ENCODE data around the gene PDE4C. TPM values are rescaled to one million over a fixed set of nuclear protein-coding genes. Genes with fewer than 3 reads are reported as not detected.

The PDE4C gene
- total and polyA plus RNA-seq, 10 of the 15 experiments (the other 5 are each of a cell fraction or from before 2014, with no cell fraction given) = 0.08 to 0.73 (median 0.34) TPM

GRCh38 chr19:18192673-18193387, 33.4 kb downstream of the PDE4C start, which contains the start of gene MPV17L2 (continued):
- TF ChIP-seq CUX1 (IDR thresholded peaks at IDR 0.05; ENCODE audit: insufficient replicate concordance, low read depth, low read length) = no peak
- no peak for TF ChIP-seq BRCA1 (IDR thresholded peaks at IDR 0.05; ENCODE audit: low read depth, low read length)
- no peak; the same call in 1 of the 2 replicates for TF ChIP-seq CBFB (IDR thresholded peaks at IDR 0.05; ENCODE audit: low read depth)
- 0 out of 4 replicates have a peak, but pooled peaks of 1 of the 2 experiments have one; percentile 8 for TF ChIP-seq EP300 (IDR thresholded peaks at IDR 0.05; ENCODE audit: borderline replicate concordance in 1 of 2, control insufficient read depth in 1 of 2, low read depth in 2 of 2, low read length in 2 of 2)
- TF ChIP-seq RAD51 (IDR thresholded peaks at IDR 0.05) = peak; percentile 10; the same call in 1 of the 2 replicates
- TF ChIP-seq CHD1 (IDR thresholded peaks at IDR 0.05; ENCODE audit: low read depth, low read length) = no peak
- TF ChIP-seq RBBP5 (conservative IDR thresholded peaks at IDR 0.05) = no peak
- no peak for TF ChIP-seq NRF1 (conservative IDR thresholded peaks at IDR 0.05; ENCODE audit: low read depth, low read length)
- TF ChIP-seq WRNIP1 (IDR thresholded peaks at IDR 0.05; ENCODE audit: borderline replicate concordance, low read depth, low read length) = no peak
- TF ChIP-seq ZSCAN29 (IDR thresholded peaks at IDR 0.05) = no peak
- TF ChIP-seq ATF3 (IDR thresholded peaks at IDR 0.05; ENCODE audit: borderline replicate concordance, extremely low read depth, low read depth, low read length) = 0 out of 2 replicates have a peak, but pooled peaks have one; percentile 18
- no peak; the same call in 1 of the 2 replicates for TF ChIP-seq SREBF2 (IDR thresholded peaks at IDR 0.05; ENCODE audit: low read length)
- peak; percentile 60 for TF ChIP-seq BACH1 (IDR thresholded peaks at IDR 0.05; ENCODE audit: borderline replicate concordance)
- TF ChIP-seq FOXK2 (IDR thresholded peaks at IDR 0.05) = peak; percentile 36; the same call in 1 of the 2 replicates
- TF ChIP-seq POU2F2 (IDR thresholded peaks at IDR 0.05; ENCODE audit: borderline replicate concordance, low read depth, low read length) = 0 out of 3 replicates have a peak, but pooled peaks have one; percentile 0
- TF ChIP-seq ESRRA (IDR thresholded peaks at IDR 0.05; ENCODE audit: low read length) = peak; percentile 65; the same call in 1 of the 2 replicates
- peak in 1 of 2 experiments; percentile 63; a peak in 1 of 4 replicates for TF ChIP-seq CEBPB (IDR thresholded peaks at IDR 0.05; ENCODE audit: borderline replicate concordance in 1 of 2, low read depth in 2 of 2, low read length in 2 of 2)
- peak; percentile 87 for TF ChIP-seq HDGF (IDR thresholded peaks at IDR 0.05)
- TF ChIP-seq NR2C1 (IDR thresholded peaks at IDR 0.05) = no peak
- TF ChIP-seq SMC3 (IDR thresholded peaks at IDR 0.05; ENCODE audit: borderline replicate concordance, low read length) = no peak
- peak; percentile 100 for TF ChIP-seq SP1 (IDR thresholded peaks at IDR 0.05; ENCODE audit: low read depth, low read length)
- TF ChIP-seq SIX5 (IDR thresholded peaks at IDR 0.05; ENCODE audit: low read depth, low read length, severe bottlenecking) = no peak
- no peak for TF ChIP-seq NFIC (IDR thresholded peaks at IDR 0.05; ENCODE audit: low read depth, low read length)
- peak; percentile 72 for TF ChIP-seq POLR2A (IDR thresholded peaks at IDR 0.05; ENCODE audit: low read depth, low read length)
- no peak for TF ChIP-seq USF2 (IDR thresholded peaks at IDR 0.05; ENCODE audit: borderline replicate concordance, low read depth, low read length)
- no peak for TF ChIP-seq MEF2A (IDR thresholded peaks at IDR 0.05; ENCODE audit: insufficient read depth, low read depth, low read length)
